Measurements from ENCODE around the gene YARS1. TPM values are rescaled to one million over a fixed set of nuclear protein-coding genes. Genes with fewer than 3 reads are reported as not detected.

YARS1 gene
- polyA plus RNA-seq, 3 donors: 38.1 to 42.7 (median 39.8) TPM

- no peak overlapping the region for H3K27ac ChIP-seq (ENCODE audit: low read depth in 1 of 2, low read length in 2 of 2)
- no peaks in the 10 kb centered on the region for H3K79me2 ChIP-seq (ENCODE audit: insufficient read depth, low read length)
- peaks cover 72 to 89% of the 10 kb centered on the region in 2 donors for H3K36me3 Mint-ChIP-seq
- no peaks in the 10 kb centered on the region for H3K4me1 Mint-ChIP-seq
- no peak for TF ChIP-seq CTCF (IDR thresholded peaks at IDR 0.05)
- intact Hi-C loops (cut with micrococcal nuclease): no loop called here
- H3K9me3 ChIP-seq (replicated peaks in 1 of 2; ENCODE audit: control insufficient read depth in 1 of 2, insufficient read depth in 1 of 2, low read length in 2 of 2): no peaks in the 10 kb centered on the region
- no peak overlapping the region for H3K4me2 ChIP-seq (replicated peaks; ENCODE audit: extremely low read depth, low read length, poor library complexity, severe bottlenecking)
- H4K20me1 ChIP-seq (ENCODE audit: insufficient read depth, low read length): no peaks in the 10 kb centered on the region
- H3K36me3 ChIP-seq (replicated peaks in 1 of 2; ENCODE audit: control insufficient read depth in 1 of 2, insufficient read depth in 2 of 2, low read length in 2 of 2): peaks cover 76 to 97% of the 10 kb centered on the region in 2 donors
- no peaks in the 10 kb centered on the region for H3K9me3 Mint-ChIP-seq
- H3K27ac Mint-ChIP-seq: no peak overlapping the region
- peaks cover 0 to 2% (median 0%) of the 10 kb centered on the region in 3 donors for H3K27me3 Mint-ChIP-seq (ENCODE audit: low read depth in 3 of 3)
- H2AFZ ChIP-seq (ENCODE audit: insufficient read depth, low read depth, low read length, poor library complexity, severe bottlenecking): no peak overlapping the region
- no peak overlapping the region for H3K9ac ChIP-seq (ENCODE audit: insufficient read depth, low read length, poor library complexity, severe bottlenecking)
- no peaks in the 10 kb centered on the region for H3K4me1 ChIP-seq (ENCODE audit: control insufficient read depth in 1 of 2, insufficient read depth in 2 of 2, low read length in 2 of 2)
- H3K4me3 Mint-ChIP-seq: no peak overlapping the region
- DNase-seq: no peak
- WGBS (ENCODE audit: insufficient coverage): 84% methylated on average over 5 of the region's 8 CpGs
- no peak overlapping the region for H3K4me3 ChIP-seq (replicated peaks in 1 of 3; ENCODE audit: low read depth in 2 of 3, low read length in 3 of 3)
- H3K27me3 ChIP-seq (ENCODE audit: control insufficient read depth in 2 of 2, insufficient read depth in 2 of 2, low read length in 2 of 2): no peaks in the 10 kb centered on the region
These were observed 36.4 kb downstream of the YARS1 start for GRCh38 chr1:32780628-32781234.

GRCh38 chr1:32780005-32780404 is 37.2 kb downstream of the YARS1 start:
- Histone ChIP-seq H3K4me3 (replicated peaks in 1 of 3; ENCODE audit: low read depth in 2 of 3, low read length in 3 of 3) (no peak overlapping the region), H3K4me1 (ENCODE audit: control insufficient read depth in 1 of 2, insufficient read depth in 2 of 2, low read length in 2 of 2) (no peaks in the 10 kb centered on the region), H3K36me3 (replicated peaks in 1 of 2; ENCODE audit: control insufficient read depth in 1 of 2, insufficient read depth in 2 of 2, low read length in 2 of 2) (peaks cover 81 to 97% of the 10 kb centered on the region in 2 donors), H3K9ac (ENCODE audit: insufficient read depth, low read length, poor library complexity, severe bottlenecking) (no peak overlapping the region), H3K79me2 (ENCODE audit: insufficient read depth, low read length) (no peaks in the 10 kb centered on the region), H4K20me1 (ENCODE audit: insufficient read depth, low read length) (no peaks in the 10 kb centered on the region), H3K27me3 (ENCODE audit: control insufficient read depth in 2 of 2, insufficient read depth in 2 of 2, low read length in 2 of 2) (no peaks in the 10 kb centered on the region), H3K9me3 (replicated peaks in 1 of 2; ENCODE audit: control insufficient read depth in 1 of 2, insufficient read depth in 1 of 2, low read length in 2 of 2) (no peaks in the 10 kb centered on the region), H2AFZ (ENCODE audit: insufficient read depth, low read depth, low read length, poor library complexity, severe bottlenecking) (no peak overlapping the region), H3K27ac (ENCODE audit: low read depth in 1 of 2, low read length in 2 of 2) (no peak overlapping the region), H3K4me2 (replicated peaks; ENCODE audit: extremely low read depth, low read length, poor library complexity, severe bottlenecking) (no peak overlapping the region)
- WGBS (ENCODE audit: insufficient coverage): 63% methylated on average over 5 of the region's 8 CpGs
- DNase-seq: no peak
- H3K27me3 Mint-ChIP-seq (ENCODE audit: low read depth in 3 of 3): peaks cover 0 to 2% (median 0%) of the 10 kb centered on the region in 3 donors
- intact Hi-C loops (cut with micrococcal nuclease): no loop called here
- no peaks in the 10 kb centered on the region for H3K4me1 Mint-ChIP-seq
- peaks cover 75 to 90% of the 10 kb centered on the region in 2 donors for H3K36me3 Mint-ChIP-seq
- no peaks in the 10 kb centered on the region for H3K9me3 Mint-ChIP-seq
- peak overlapping the region in 1 of 7 donors; percentile 58 for H3K27ac Mint-ChIP-seq
- no peak overlapping the region for H3K4me3 Mint-ChIP-seq
- no peak for TF ChIP-seq CTCF (IDR thresholded peaks at IDR 0.05)

Measured in CD14-positive monocyte (primary cell).